ENCODE results near the gene MED8. TPM values are rescaled to one million over a fixed set of nuclear protein-coding genes. Genes with fewer than 3 reads are reported as not detected.

MED8 gene
- total RNA-seq, 4 donors from 2014 or later = 38.5 to 52.2 (median 45.2) TPM

- no peak for TF ChIP-seq CTCF (IDR thresholded peaks at IDR 0.05; ENCODE audit: low read depth)
Observed at GRCh38 chr1:43405219-43405875, 15.7 kb upstream of the MED8 start.

DNA sequence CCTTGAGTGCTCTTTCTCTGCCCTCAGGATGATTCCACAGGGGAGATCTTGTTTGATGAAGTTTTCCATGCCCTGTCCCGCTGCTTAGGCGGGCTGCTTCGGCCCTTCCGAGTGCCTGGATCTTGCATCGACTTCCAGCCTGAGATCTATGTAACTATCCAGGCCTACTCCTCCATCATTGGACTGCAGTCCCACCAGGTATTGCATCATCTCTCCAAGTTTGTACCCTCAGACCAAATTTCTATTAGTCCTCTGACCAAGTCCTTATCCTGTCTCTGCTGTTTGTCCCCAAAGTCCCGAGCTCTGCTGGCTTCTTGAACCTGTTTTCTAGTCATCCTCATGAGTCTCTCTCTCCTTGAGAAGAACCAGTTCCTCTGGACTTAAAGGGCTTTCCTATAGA is 14.8 kb upstream of the MED8 start:
- no peak for TF ChIP-seq CTCF (IDR thresholded peaks at IDR 0.05; ENCODE audit: low read depth)

GRCh38 chr1:43402089-43402865 is 12.7 kb upstream of the MED8 start:
- TF ChIP-seq CTCF (IDR thresholded peaks at IDR 0.05; ENCODE audit: low read depth) = no peak

DNA sequence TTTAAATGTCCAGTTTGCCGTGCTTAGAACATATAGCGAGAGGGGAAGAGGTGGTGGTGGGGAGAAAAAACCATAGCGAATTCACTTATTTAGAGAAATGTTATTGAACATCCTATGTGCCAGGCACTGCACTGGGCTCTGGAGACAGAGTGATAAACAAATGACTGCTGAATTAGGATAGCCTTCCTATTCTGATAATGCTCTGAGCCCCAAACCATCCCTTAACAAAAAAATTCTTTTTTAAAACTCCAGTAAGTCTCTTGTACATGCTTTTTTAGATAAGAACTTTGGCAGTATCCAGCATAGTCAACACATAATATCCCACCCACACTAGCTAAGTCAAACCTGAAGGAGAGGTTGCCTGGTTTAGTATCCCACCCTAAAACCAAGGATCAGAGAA is 8.6 kb upstream of the MED8 start:
- TF ChIP-seq CTCF (IDR thresholded peaks at IDR 0.05; ENCODE audit: low read depth) = no peak

GRCh38 chr1:43396059-43396458 is 6.5 kb upstream of the MED8 start:
- no peak for TF ChIP-seq CTCF (IDR thresholded peaks at IDR 0.05; ENCODE audit: low read depth)

DNA sequence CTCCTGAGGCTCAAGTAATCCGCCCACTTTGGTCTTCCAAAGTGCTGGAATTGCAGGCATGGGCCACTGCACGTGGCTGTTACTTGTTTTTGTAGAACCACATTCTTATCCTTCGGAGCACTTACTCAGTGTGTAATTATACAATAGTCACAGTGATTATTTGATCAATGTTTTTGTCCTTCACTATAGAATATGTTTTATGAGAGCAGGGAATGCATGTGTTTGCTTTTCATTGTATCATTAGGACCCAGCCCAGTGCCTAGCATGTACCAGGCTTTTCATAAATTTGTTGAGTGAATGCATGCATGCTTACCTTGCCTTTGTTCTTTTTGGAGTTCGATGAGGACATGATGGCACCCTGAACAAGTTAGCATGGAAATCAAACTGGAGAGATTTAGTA is 5.9 kb upstream of the MED8 start:
- TF ChIP-seq CTCF (IDR thresholded peaks at IDR 0.05; ENCODE audit: low read depth) = no peak

DNA sequence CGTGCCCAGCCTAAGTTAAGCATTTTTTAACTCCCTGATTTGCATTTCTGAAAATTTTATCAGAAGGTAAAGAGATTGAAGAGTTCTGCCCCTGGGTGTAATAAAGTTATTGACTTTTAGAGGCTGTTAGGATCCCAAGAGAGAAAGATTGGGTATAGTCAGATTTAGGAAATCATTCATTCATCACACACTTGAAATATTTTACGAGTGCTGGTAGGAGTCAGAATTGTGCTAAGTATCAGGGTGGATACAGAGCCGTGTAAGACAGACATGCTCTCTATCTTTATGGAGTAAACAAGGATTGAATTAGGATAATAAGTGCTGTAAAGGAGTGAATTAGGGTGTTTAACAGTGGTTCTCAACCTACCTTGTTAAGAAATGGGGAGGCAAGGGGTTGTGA is 3.1 kb upstream of the MED8 start:
- TF ChIP-seq CTCF (IDR thresholded peaks at IDR 0.05; ENCODE audit: low read depth) = no peak

Measured in subcutaneous adipose tissue (tissue), 4 donors.